HFF-Myc (cell line): ENCODE results near the gene ICAM4.
"Not testable (repeated sequence)": the region's sequence is repeated elsewhere in the genome, so short reads cannot be mapped to it uniquely, and the experiment has no call there.

Experiments used
- DNase-seq: peaks from one replicate; pipeline ENCODE4 v3.0.0-alpha.2; 2011; ENCODE audit warnings: low read depth; ENCODE audit errors: extremely low read depth
- H3K4me3 ChIP-seq: replicated peaks from 2 replicates; pipeline ENCODE4 v1.5.1; 2011; ENCODE audit warnings: low read depth, mild to moderate bottlenecking, control low read depth, low read length
- CTCF ChIP-seq: IDR thresholded peaks from 2 replicates; pipeline ENCODE4 v1.5.1; 2012; ENCODE audit warnings: mild to moderate bottlenecking, low read depth, low read length, control low read depth; ENCODE audit errors: missing control alignments

Gene ICAM4

GRCh38 chr19:10277795-10278589, 8.8 kb upstream of the ICAM4 start:
- no peak for TF ChIP-seq CTCF
- H3K4me3 ChIP-seq: no peak overlapping the region
- DNase-seq: no peak

- no peak overlapping the region for H3K4me3 ChIP-seq
- DNase-seq: no peak
- no peak for TF ChIP-seq CTCF
Observed at GRCh38 chr19:10278935-10279334, 7.8 kb upstream of the ICAM4 start.

- no peak for DNase-seq
- TF ChIP-seq CTCF: no peak
- H3K4me3 ChIP-seq: no peak overlapping the region
Observed at GRCh38 chr19:10279737-10280442, 6.9 kb upstream of the ICAM4 start.

GRCh38 chr19:10282043-10282442, 4.7 kb upstream of the ICAM4 start:
- not testable (repeated sequence) for DNase-seq, H3K4me3 ChIP-seq

GRCh38 chr19:10283301-10284064, 3.3 kb upstream of the ICAM4 start:
- no peak for DNase-seq
- H3K4me3 ChIP-seq: no peak overlapping the region
- TF ChIP-seq CTCF: no peak

GRCh38 chr19:10284065-10284959, 2.4 kb upstream of the ICAM4 start:
- no peak overlapping the region for H3K4me3 ChIP-seq
- DNase-seq: no peak
- no peak for TF ChIP-seq CTCF
